Psoas muscle (tissue), 8 donors: ENCODE results near the gene TMC4. TPM values are rescaled to one million over a fixed set of nuclear protein-coding genes. Genes with fewer than 3 reads are reported as not detected.
"Not testable (repeated sequence)": the region's sequence is repeated elsewhere in the genome, so short reads cannot be mapped to it uniquely, and the experiment has no call there.

Experiments used
- ATAC-seq, 4 donors: fragments of 200-7000 bp; cut with Tn5 transposase; one replicate each; pipeline ENCODE4 v1.9.1; 2020; ENCODE audit warnings: moderate library complexity in 3 of 4, mild to moderate bottlenecking in 2 of 4
- DNase-seq, 2 donors: peaks; one replicate each; pipeline ENCODE4 v3.0.0-alpha.2; 2020
- H3K27ac ChIP-seq: fragments of 200-600 bp; one replicate; pipeline ENCODE4 v1.8.0; 2022
- H3K27me3 ChIP-seq, 3 donors: fragments of 200-600 bp in 1 of 3; one replicate each; pipeline versions ENCODE4 v1.6.1 to v1.8.0; 2013 to 2022; ENCODE audit warnings: low read length in 2 of 3, mild to moderate bottlenecking in 2 of 3, moderate library complexity in 1 of 3; ENCODE audit not compliant: insufficient read depth in 3 of 3
- H3K36me3 ChIP-seq, 2 donors: fragments of 200-600 bp in 1 of 2; one replicate each; pipeline versions ENCODE4 v1.6.1 to v1.8.0; 2013 to 2022; ENCODE audit warnings: low read depth in 1 of 2, mild to moderate bottlenecking in 1 of 2, moderate library complexity in 1 of 2; ENCODE audit not compliant: insufficient read depth in 1 of 2
- H3K4me1 ChIP-seq: fragments of 200-600 bp; one replicate; pipeline ENCODE4 v1.8.0; 2022
- H3K4me3 ChIP-seq: fragments of 200-600 bp; one replicate; pipeline ENCODE4 v1.8.0; 2022; ENCODE audit warnings: mild to moderate bottlenecking
- H3K9me3 ChIP-seq: fragments of 200-600 bp; one replicate; pipeline ENCODE4 v1.8.0; 2022
- WGBS, 3 donors: extraction: QIAGEN DNeasy Blood & Tissue Kit; methylation state at CpG; one replicate each; pipeline versions ENCODE4 v1.1.6 to v1.1.7; 2013; 5-methylcytosine and 5-hydroxymethylcytosine counted together
- intact Hi-C, 2 donors: fragments of 100-400 bp; cut with DNase I; formaldehyde crosslinking; loops; one replicate each; pipeline versions ENCODE4 v1.11.0 to v1.14.2; 2022
- polyA plus RNA-seq, 3 donors: library from polyadenylated mRNA; stranded (reverse); fragments of 200-250 nt; gene quantifications; one replicate each; pipeline ENCODE4 v1.2.3, GENCODE V29; 2013
- total RNA-seq, 4 donors: library from RNA; stranded (reverse); fragmentation: NEBNext Ultra II Directional in 2 of 4; extraction: Animal tissue kit (Norgen Biotek cat#: 25700) in 2 of 4; gene quantifications; one replicate each; pipeline versions ENCODE4 v1.2.1 to v1.2.4, GENCODE V29; 2021 to 2023
- TF ChIP-seq, protein P1 (sequence below): fragments of 200-600 bp; IDR thresholded peaks from one replicate; pipeline ENCODE4 v1.8.0; 2022; ENCODE audit warnings: antibody characterized with exemption
- donor health status: healthy with polysubstance abuse.
- donor health status: DM: no; HTN: no; CAD: no; lungs with moderate emphysema.
- donor health status: Bipolar disorder and iron deficiency.
- donor health status: healthy.
- donor health status: DM: yes; HTN: yes; CAD: no.
- donor health status: DM: no; HTN: no; CAD: no.
- donor health status: DM: no; HTN: no; CAD: no.
- donor health status: DM: yes; HTN: yes; CAD: no.

Gene TMC4
- total and polyA plus RNA-seq, 7 donors: 0.55 to 2.5 (median 0.70) TPM; not detected in 1

DNA sequence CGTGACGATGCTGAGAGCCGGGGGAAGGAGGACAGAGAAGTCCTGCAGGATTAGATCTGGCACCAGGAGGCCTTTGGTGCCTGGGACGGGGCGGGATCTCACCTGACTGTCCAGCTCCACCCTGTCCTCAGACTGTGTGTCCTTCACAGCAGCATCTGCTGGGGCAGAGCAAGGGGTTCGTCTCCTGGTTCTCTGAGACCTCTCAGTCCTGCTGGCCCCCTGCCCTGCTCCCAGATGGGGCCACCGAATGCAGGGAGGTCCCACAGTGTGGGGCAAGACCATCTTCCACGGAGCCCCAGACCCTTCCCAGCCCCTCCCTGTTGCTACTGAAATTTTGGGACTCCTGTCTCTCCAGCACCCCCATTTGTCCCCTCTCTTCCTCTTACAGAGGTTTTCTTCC is 45.3 kb upstream of the TMC4 start:
- H3K4me3 ChIP-seq: no peak overlapping the region
- no peaks in the 10 kb centered on the region for H3K9me3 ChIP-seq
- intact Hi-C loops: loop anchor here in 1 of 2 donors (2.0 kb wide), 1 partner anchor 23 kb away; no protein-coding TSS in a partner anchor
- DNase-seq (no peak), ATAC-seq (no peak)
- H3K27ac ChIP-seq: no peak overlapping the region
- 65 to 84% (median 68%) methylated on average over 6 to 8 of the region's 8 CpGs for WGBS, 3 donors
- TF ChIP-seq, protein P1, sequence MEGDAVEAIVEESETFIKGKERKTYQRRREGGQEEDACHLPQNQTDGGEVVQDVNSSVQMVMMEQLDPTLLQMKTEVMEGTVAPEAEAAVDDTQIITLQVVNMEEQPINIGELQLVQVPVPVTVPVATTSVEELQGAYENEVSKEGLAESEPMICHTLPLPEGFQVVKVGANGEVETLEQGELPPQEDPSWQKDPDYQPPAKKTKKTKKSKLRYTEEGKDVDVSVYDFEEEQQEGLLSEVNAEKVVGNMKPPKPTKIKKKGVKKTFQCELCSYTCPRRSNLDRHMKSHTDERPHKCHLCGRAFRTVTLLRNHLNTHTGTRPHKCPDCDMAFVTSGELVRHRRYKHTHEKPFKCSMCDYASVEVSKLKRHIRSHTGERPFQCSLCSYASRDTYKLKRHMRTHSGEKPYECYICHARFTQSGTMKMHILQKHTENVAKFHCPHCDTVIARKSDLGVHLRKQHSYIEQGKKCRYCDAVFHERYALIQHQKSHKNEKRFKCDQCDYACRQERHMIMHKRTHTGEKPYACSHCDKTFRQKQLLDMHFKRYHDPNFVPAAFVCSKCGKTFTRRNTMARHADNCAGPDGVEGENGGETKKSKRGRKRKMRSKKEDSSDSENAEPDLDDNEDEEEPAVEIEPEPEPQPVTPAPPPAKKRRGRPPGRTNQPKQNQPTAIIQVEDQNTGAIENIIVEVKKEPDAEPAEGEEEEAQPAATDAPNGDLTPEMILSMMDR: no peak
- no peaks in the 10 kb centered on the region for H3K4me1 ChIP-seq
- H3K36me3 ChIP-seq: no peaks in the 10 kb centered on the region
- no peaks in the 10 kb centered on the region for H3K27me3 ChIP-seq

DNA sequence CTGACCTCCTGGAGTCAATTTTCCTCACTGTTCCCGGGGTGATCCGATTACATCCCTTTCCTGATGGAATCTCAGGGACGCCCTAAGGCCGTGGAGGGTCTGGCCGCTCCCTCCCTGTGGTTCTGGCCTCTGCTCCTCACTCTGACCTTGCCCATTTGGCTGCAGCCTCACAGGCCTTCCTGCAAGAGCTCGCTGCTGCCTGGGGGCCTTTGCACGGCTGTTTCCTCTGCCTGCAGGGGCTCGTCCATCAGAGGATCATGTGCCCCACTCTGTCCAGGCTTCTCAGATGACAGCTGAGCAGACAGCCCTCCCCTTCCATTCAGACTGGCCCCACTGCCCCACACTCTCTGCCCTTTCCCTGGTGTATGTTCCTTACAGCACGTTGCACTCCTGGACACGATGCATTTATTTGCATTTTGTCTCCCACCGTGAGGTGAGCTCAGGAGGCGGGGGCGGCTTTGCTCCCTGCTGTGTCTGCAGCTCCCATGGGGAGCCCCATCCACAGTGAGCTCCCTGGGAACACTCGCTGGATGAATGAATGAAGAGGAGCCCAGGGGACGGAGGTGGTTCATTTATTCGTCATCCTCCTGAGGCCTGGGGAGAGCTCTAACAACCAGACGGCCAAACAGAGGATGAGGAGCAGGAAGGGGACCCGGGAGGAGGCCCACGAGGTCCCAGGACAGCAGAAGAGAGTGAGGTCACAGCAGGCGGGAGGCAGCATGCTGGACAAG is 44.7 kb upstream of the TMC4 start:
- not testable (repeated sequence) for H3K9me3 ChIP-seq, H3K4me3 ChIP-seq, H3K27ac ChIP-seq, H3K27me3 ChIP-seq, H3K4me1 ChIP-seq, H3K36me3 ChIP-seq, DNase-seq, ATAC-seq
- 30 to 54% (median 41%) methylated on average over 10 to 16 of the region's 20 CpGs for WGBS, 3 donors
- intact Hi-C loops: loop anchor here in 1 of 2 donors (2.0 kb wide), 1 partner anchor 23 kb away; no protein-coding TSS in a partner anchor

DNA sequence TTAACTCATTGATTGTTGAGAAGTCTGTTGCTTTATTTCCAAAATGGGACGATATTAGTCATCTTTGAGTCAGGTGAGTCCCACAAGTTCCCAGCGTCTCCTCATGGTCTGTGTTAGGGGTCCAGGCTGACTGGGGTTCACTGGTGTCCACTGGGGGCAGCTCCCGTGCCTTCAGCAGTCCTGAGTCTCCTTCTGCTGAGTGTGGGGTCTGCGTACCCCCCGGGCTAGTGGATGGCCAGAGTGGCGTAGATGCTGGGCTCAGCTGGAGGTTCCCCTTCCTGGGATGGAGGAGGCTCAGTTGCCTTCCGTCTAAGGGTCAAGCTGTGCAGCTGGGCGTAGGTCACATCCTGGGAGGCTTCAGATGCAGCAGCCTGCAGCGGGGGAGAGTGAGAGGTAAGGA is 43.9 kb upstream of the TMC4 start:
- DNase-seq: no peak
- ATAC-seq: no peak
- Histone ChIP-seq H3K27me3 (no peaks in the 10 kb centered on the region), H3K4me3 (no peak overlapping the region), H3K4me1 (no peaks in the 10 kb centered on the region), H3K36me3 (no peaks in the 10 kb centered on the region), H3K27ac (no peak overlapping the region), H3K9me3 (no peaks in the 10 kb centered on the region)
- intact Hi-C loops: no loop called here
- 74 to 85% (median 83%) methylated on average over 9 of the region's 9 CpGs for WGBS, 3 donors
- TF ChIP-seq, protein P1: no peak

DNA sequence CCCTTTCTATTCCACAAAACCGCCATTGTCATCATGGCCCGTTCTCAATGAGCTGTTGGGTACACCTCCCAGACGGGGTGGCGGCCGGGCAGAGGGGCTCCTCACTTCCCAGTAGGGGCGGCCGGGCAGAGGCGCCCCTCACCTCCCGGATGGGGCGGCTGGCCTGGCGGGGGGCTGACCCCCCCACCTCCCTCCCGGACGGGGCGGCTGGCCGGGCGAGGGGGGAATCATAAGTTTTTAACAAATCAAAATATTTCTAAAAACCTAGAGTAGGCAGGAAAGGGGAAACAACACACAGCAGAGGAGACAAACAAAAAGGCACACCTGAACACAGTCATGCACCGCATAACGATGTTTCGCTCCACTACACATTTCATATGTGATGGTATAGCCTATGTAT is 41.8 kb upstream of the TMC4 start:
- H3K9me3 ChIP-seq, ATAC-seq, H3K36me3 ChIP-seq, DNase-seq, H3K4me3 ChIP-seq, H3K4me1 ChIP-seq, H3K27me3 ChIP-seq, intact Hi-C loops, H3K27ac ChIP-seq: not testable (repeated sequence)
- 96 to 97% (median 97%) methylated on average over 11 to 14 of the region's 19 CpGs for WGBS, 3 donors

DNA sequence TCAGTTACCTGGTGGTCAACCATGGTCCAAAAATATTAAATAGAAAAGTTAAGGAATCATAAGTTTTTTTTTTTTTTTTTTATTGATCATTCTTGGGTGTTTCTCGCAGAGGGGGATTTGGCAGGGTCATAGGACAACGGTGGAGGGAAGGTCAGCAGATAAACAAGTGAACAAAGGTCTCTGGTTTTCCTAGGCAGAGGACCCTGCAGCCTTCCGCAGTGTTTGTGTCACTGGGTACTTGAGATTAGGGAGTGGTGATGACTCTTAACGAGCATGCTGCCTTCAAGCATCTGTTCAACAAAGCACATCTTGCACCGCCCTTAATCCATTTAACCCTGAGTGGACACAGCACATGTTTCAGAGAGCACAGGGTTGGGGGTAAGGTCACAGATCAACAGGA is 41.3 kb upstream of the TMC4 start:
- H3K36me3 ChIP-seq, H3K4me3 ChIP-seq, H3K27ac ChIP-seq, DNase-seq, intact Hi-C loops, H3K27me3 ChIP-seq, ATAC-seq, H3K4me1 ChIP-seq, H3K9me3 ChIP-seq: not testable (repeated sequence)
- WGBS, 3 donors: 64 to 100% (median 100%) methylated on average over 1 to 5 of the region's 5 CpGs

DNA sequence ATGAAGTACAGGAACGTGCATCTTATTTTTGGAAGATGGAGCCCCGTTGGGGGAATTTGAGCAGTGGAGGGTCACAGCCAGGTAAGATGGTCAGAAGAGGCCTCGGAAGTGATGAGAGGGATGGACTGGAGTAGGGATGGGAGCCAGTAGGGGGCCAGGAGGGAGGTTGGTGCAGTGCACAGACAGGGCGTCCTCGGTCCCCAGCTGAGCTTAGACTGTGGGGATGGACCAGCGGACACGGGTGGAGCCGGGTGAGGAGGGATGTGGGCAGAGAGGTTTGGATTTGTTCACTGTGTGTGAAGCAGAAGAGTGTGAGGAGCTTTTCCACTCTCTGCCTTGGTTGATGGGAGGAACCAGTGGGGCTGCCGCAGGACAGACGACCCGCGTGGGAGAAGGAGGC is 38.3 kb upstream of the TMC4 start:
- H3K27ac ChIP-seq: no peak overlapping the region
- TF ChIP-seq, protein P1: no peak

More for the DNA sequence above, 38.3 kb upstream of the TMC4 start:
- WGBS, 3 donors: 82 to 89% (median 88%) methylated on average over 9 to 12 of the region's 12 CpGs
- Histone ChIP-seq H3K36me3 (peaks cover 12 to 25% of the 10 kb centered on the region in 2 donors), H3K9me3 (no peaks in the 10 kb centered on the region), H3K4me3 (no peak overlapping the region), H3K27me3 (no peaks in the 10 kb centered on the region), H3K4me1 (peaks cover 35% of the 10 kb centered on the region)
- ATAC-seq (no peak), DNase-seq (no peak)
- intact Hi-C loops: no loop called here
